AG09319 (cell line): ENCODE measurements around the gene DLGAP5.

Source experiments
- DNase-seq: peaks from one replicate; pipeline ENCODE4 v3.0.0-alpha.2; 2010; ENCODE audit warnings: low read depth; ENCODE audit errors: extremely low read depth
- TF ChIP-seq, protein P1 (sequence below): IDR thresholded peaks from 2 replicates; pipeline ENCODE4 v1.5.1; 2011; ENCODE audit warnings: low read depth, mild to moderate bottlenecking, inconsistent platforms, low read length, moderate library complexity

Gene DLGAP5

DNA sequence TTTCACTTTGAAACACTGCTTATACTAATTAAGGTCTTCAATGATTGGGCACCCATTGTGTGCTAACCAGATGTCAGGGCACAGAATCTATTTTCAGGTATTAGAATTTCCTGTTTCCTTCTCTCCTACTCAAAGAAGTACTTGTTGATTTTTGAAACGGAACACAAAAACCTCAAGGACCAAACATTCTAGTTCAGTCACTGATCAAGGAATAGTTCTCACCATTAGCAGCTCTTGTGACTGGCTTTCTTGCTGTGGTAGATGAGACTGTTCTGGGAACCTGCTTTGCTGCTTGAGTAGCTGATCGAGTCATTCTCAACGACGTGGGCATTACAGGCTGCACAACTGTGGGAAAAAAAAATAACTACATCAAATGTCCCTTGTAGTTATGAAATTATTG is 11.0 kb downstream of the DLGAP5 start:
- TF ChIP-seq, protein P1, sequence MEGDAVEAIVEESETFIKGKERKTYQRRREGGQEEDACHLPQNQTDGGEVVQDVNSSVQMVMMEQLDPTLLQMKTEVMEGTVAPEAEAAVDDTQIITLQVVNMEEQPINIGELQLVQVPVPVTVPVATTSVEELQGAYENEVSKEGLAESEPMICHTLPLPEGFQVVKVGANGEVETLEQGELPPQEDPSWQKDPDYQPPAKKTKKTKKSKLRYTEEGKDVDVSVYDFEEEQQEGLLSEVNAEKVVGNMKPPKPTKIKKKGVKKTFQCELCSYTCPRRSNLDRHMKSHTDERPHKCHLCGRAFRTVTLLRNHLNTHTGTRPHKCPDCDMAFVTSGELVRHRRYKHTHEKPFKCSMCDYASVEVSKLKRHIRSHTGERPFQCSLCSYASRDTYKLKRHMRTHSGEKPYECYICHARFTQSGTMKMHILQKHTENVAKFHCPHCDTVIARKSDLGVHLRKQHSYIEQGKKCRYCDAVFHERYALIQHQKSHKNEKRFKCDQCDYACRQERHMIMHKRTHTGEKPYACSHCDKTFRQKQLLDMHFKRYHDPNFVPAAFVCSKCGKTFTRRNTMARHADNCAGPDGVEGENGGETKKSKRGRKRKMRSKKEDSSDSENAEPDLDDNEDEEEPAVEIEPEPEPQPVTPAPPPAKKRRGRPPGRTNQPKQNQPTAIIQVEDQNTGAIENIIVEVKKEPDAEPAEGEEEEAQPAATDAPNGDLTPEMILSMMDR, result no peak
- no peak for DNase-seq

- TF ChIP-seq, protein P1, result no peak
- DNase-seq, result no peak
Observed at GRCh38 chr14:55180006-55180405, 11.4 kb downstream of the DLGAP5 start.

GRCh38 chr14:55170526-55170925 is 20.9 kb downstream of the DLGAP5 start:
- TF ChIP-seq, protein P1, result no peak
- no peak for DNase-seq

- TF ChIP-seq, protein P1, result peak; percentile 46
- no peak for DNase-seq
Observed at GRCh38 chr14:55160989-55161388, 30.4 kb downstream of the DLGAP5 start.

DNA sequence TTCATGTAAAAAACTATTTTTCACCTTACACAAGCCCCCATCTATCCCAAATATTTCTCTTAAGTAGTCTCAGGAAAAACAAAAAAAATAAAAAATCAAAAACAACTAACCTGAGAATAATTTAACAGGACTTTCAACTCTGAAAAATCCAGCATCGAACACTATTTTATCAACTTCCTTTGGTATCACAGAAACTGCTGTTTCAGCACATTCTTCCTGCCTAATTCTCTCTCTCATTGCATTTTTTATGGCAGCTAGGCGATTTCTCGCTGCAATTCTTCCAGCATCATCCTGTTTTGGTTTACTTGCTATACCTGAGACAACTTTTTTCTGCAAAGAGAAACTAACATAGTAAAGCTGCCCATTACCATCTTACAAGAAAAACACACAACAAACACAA is 33.0 kb downstream of the DLGAP5 start:
- DNase-seq, result no peak
- TF ChIP-seq, protein P1, result no peak

DNA sequence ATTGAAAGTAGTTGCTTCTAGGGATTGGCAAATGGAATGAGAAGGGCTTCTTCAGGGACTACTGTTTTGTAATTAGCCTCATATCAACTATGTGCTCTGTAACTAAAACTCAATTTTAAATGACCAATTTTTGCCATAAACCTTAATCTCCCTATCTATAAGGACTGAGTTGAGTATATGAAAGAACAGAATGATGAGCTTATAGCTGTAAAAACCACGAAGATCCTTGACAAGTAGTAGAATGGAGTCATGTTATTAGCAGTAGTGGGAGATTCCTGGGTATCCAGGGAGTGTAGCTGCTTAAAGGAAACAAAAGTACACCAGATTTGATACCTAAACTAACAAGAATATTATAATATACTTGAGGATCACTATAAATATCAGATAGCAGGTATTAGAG is 34.3 kb downstream of the DLGAP5 start:
- no peak for DNase-seq
- TF ChIP-seq, protein P1, result no peak

DNA sequence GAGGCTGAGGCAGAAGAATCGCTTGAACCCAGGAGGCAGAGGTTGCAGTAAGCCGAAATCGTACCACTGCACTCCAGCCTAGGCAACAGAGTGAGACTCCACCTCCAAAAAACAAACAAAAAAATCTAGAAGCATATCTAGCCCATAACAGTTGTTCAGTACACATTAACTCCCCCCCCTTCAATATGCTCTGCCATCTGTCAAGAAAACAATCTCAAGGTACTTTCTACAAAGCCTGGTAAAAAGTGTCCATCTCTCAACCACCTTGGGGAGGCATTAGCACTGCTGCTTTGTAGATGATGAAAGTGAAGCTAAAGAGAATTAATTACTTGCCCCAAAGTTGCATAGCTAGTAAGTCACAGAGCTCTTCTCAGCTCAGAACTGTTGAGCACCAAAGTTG is 37.4 kb downstream of the DLGAP5 start:
- DNase-seq, result no peak
- TF ChIP-seq, protein P1, result no peak
